PC-9 (cell line): ENCODE data around the gene EEIG2. TPM values are rescaled to one million over a fixed set of nuclear protein-coding genes. Genes with fewer than 3 reads are reported as not detected.
A peak's percentile ranks its signal among the peaks of the same experiment; 100 is the strongest.

ENCODE experiments used
- BruUV-seq: library from RNA; stranded (reverse); fragments of 400-500 nt; replicated peaks from 2 replicates; lab custom pipeline; 2021; lab: Mats Ljungman, UMichigan
- CTCF ChIA-PET: fragments of 300-600 bp; sonication (Branson Sonifier 250); formaldehyde crosslinking; loops from one replicate; lab custom pipeline; 2022; ENCODE audit warnings: antibody characterized with exemption; lab: Charles Lee
- POLR2A ChIA-PET: fragments of 300-600 bp; sonication (Branson Sonifier 250); formaldehyde crosslinking; loops from one replicate; lab custom pipeline; 2022; ENCODE audit warnings: antibody characterized with exemption; ENCODE audit not compliant: unreplicated experiment; lab: Charles Lee
- DNase-seq, 2 experiments: peaks; one replicate each; pipeline versions ENCODE4 v3.0.0 to v3.0.0-alpha.2; 2015 to 2022; ENCODE audit warnings: mixed read lengths in 1 of 2
- H2AFZ ChIP-seq: fragments of 200-600 bp; sonication (generic); 2 replicates; pipeline ENCODE4 v1.8.1; 2017; ENCODE audit warnings: antibody characterized with exemption
- H3F3A ChIP-seq: fragments of 200-600 bp; sonication (generic); 2 replicates; pipeline ENCODE4 v1.8.1; 2017; ENCODE audit warnings: antibody characterized with exemption, mild to moderate bottlenecking, low read depth; ENCODE audit not compliant: insufficient read depth
- H3K27ac ChIP-seq: fragments of 200-600 bp; sonication (generic); 2 replicates; pipeline ENCODE4 v1.6.1; 2016; ENCODE audit warnings: mixed run types
- H3K27me3 ChIP-seq: fragments of 200-600 bp; sonication (generic); 2 replicates; pipeline ENCODE4 v1.6.1; 2016; ENCODE audit warnings: low read depth, mixed run types; ENCODE audit not compliant: insufficient read depth
- H3K36me3 ChIP-seq: fragments of 200-600 bp; sonication (generic); 2 replicates; pipeline ENCODE4 v1.6.1; 2016; ENCODE audit warnings: low read depth, mixed run types
- H3K4me1 ChIP-seq: fragments of 200-600 bp; sonication (generic); replicated peaks from 2 replicates; pipeline ENCODE4 v1.6.1; 2016; ENCODE audit warnings: mixed run types; ENCODE audit not compliant: insufficient read depth
- H3K4me2 ChIP-seq: fragments of 200-600 bp; sonication (generic); 2 replicates; pipeline ENCODE4 v1.6.1; 2017; ENCODE audit warnings: mixed run types
- H3K4me3 ChIP-seq: fragments of 200-600 bp; sonication (generic); 2 replicates; pipeline ENCODE4 v1.6.1; 2016; ENCODE audit warnings: mixed run types
- H3K79me2 ChIP-seq: fragments of 200-600 bp; sonication (generic); 2 replicates; pipeline ENCODE4 v1.6.1; 2017; ENCODE audit warnings: low read depth, mixed run types
- H3K9me2 ChIP-seq: fragments of 200-600 bp; sonication (generic); 2 replicates; pipeline ENCODE4 v1.8.1; 2017; ENCODE audit warnings: mild to moderate bottlenecking; ENCODE audit not compliant: insufficient read depth
- H3K9me3 ChIP-seq: fragments of 200-600 bp; sonication (generic); 2 replicates; pipeline ENCODE4 v1.8.1; 2016; ENCODE audit warnings: low read depth; ENCODE audit not compliant: insufficient read depth
- H4K20me1 ChIP-seq: fragments of 200-600 bp; sonication (generic); 2 replicates; pipeline ENCODE4 v1.8.1; 2017; ENCODE audit not compliant: insufficient read depth
- CTCF ChIP-seq: fragments of 200-600 bp; sonication (generic); conservative IDR thresholded peaks from 2 replicates; pipeline ENCODE4 v1.6.1; 2017; ENCODE audit warnings: mixed run types, antibody characterized with exemption, mild to moderate bottlenecking, moderate library complexity
- EZH2 ChIP-seq: fragments of 200-600 bp; sonication (generic); IDR thresholded peaks from 2 replicates; pipeline ENCODE4 v1.8.0; 2017; ENCODE audit warnings: antibody characterized with exemption, low read depth
- intact Hi-C: fragments of 100-400 bp; cut with micrococcal nuclease; formaldehyde crosslinking; loops from one replicate; pipeline ENCODE4 v1.10.0; 2022; ENCODE audit not compliant: unreplicated experiment
- total RNA-seq: library from RNA; stranded (reverse); gene quantifications from 2 replicates; pipeline ENCODE4 v1.2.3, GENCODE V29; 2021

EEIG2 gene
- total RNA-seq, 1 experiment from 2014 or later = 31.9 TPM

GRCh38 chr1:108584428-108584856 lies 24.5 kb downstream of the EEIG2 start:
- peak in 1 of 2 experiments; percentile 77 for DNase-seq
- Histone ChIP-seq H2AFZ (peak overlapping the region; percentile 10; the same call in 1 of the 2 replicates), H3K4me2 (peak overlapping the region; percentile 44), H3K27me3 (no peaks in the 10 kb centered on the region), H4K20me1 (no peaks in the 10 kb centered on the region), H3K4me3 (no peak overlapping the region), H3K9me2 (no peaks in the 10 kb centered on the region), H3K79me2 (no peaks in the 10 kb centered on the region), H3F3A (0 out of 2 replicates have a peak, but pooled peaks cover 7% of the 10 kb centered on the region), H3K27ac (peak overlapping the region; percentile 33), H3K9me3 (peaks cover 15% of the 10 kb centered on the region), H3K4me1 (peaks cover 16% of the 10 kb centered on the region), H3K36me3 (no peaks in the 10 kb centered on the region)
- TF ChIP-seq EZH2 (no peak), CTCF (no peak)
- no TSS peak for BruUV-seq
- POLR2A ChIA-PET = no interaction called here
- intact Hi-C loops = no loop called here
- CTCF ChIA-PET = no interaction called here

DNA sequence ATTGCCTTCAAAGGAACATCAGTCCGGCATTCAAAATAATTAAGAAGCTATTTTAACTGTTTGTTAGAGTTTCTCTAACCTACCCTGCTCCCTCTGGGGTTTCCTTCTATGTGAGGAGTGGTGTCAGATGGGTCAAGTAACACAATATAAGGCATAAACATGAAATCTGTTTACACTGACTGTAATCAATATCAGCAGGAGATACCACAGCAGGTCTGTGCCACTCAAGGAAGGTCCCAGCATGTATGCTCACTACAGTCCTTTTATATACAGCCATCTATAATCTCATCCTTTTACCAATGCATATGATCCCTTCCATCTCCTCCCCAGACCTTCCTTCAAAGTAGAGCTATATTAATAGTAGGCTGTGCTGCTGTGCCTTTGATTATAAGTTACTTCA lies 25.4 kb downstream of the EEIG2 start:
- ChIA-PET CTCF (no interaction called here), POLR2A (no interaction called here)
- H3K36me3 ChIP-seq = no peaks in the 10 kb centered on the region
- H3K9me3 ChIP-seq = peaks cover 10% of the 10 kb centered on the region
- TF ChIP-seq CTCF (no peak), EZH2 (no peak)
- BruUV-seq = no TSS peak
- no peak for DNase-seq
- H3K27ac ChIP-seq = no peak overlapping the region
- no peak overlapping the region for H3K4me2 ChIP-seq
- peaks cover 17% of the 10 kb centered on the region for H3K4me1 ChIP-seq
- H3K4me3 ChIP-seq = no peak overlapping the region
- H3F3A ChIP-seq = 0 out of 2 replicates have a peak, but pooled peaks cover 7% of the 10 kb centered on the region
- intact Hi-C loops = no loop called here
- H3K9me2 ChIP-seq = no peaks in the 10 kb centered on the region
- H2AFZ ChIP-seq = no peak overlapping the region
- no peaks in the 10 kb centered on the region for H3K79me2 ChIP-seq
- H4K20me1 ChIP-seq = no peaks in the 10 kb centered on the region
- no peaks in the 10 kb centered on the region for H3K27me3 ChIP-seq

DNA sequence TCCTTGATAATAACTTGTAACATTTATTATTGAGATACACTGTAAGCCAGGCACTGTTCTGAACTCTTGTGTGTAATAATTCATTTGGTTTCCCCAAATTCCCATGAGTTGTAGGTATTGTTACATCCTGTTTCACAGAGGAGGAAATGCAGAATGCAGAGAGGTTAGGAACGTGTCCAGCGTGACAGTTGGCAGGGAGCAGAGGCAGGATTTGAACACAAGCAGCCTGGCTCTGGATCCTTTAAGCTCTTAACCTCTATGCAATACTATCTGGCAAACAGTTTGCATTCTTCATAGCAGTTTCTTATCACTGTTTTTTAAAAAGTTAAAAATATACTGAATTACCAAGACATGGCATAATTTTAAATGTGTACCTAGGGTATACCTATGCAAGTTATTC lies 30.5 kb downstream of the EEIG2 start:
- no peaks in the 10 kb centered on the region for H4K20me1 ChIP-seq
- no peaks in the 10 kb centered on the region for H3K79me2 ChIP-seq
- DNase-seq = no peak
- H3K4me2 ChIP-seq = no peak overlapping the region
- H3K36me3 ChIP-seq = no peaks in the 10 kb centered on the region
- ChIA-PET CTCF (no interaction called here), POLR2A (no interaction called here)
- H3K27me3 ChIP-seq = no peaks in the 10 kb centered on the region
- H3K9me2 ChIP-seq = no peaks in the 10 kb centered on the region
- no peak overlapping the region for H3K27ac ChIP-seq
- H3K9me3 ChIP-seq = no peaks in the 10 kb centered on the region; the same call in 1 of the 2 replicates
- H3K4me1 ChIP-seq = peaks cover 8% of the 10 kb centered on the region
- no peak for TF ChIP-seq CTCF
- no peak for TF ChIP-seq EZH2
- H3F3A ChIP-seq = no peaks in the 10 kb centered on the region
- no TSS peak for BruUV-seq
- no peak overlapping the region for H2AFZ ChIP-seq
- intact Hi-C loops = no loop called here
- H3K4me3 ChIP-seq = no peak overlapping the region
